Cerebellar cortex (tissue), 1 donor: ENCODE measurements around the gene ARHGAP9.
"Not testable (repeated sequence)": the region's sequence is repeated elsewhere in the genome, so short reads cannot be mapped to it uniquely, and the experiment has no call there.

Experiments
- DNase-seq: peaks from one replicate; pipeline ENCODE4 v3.0.0-alpha.2; 2015; ENCODE audit warnings: low spot score

Gene ARHGAP9

GRCh38 chr12:57456737-57457490, 22.8 kb downstream of the ARHGAP9 start:
- no peak for DNase-seq

- peak; percentile 84 for DNase-seq
Observed at GRCh38 chr12:57456145-57456700, 23.4 kb downstream of the ARHGAP9 start.

GRCh38 chr12:57455374-57456144, 24.1 kb downstream of the ARHGAP9 start:
- DNase-seq = no peak

- DNase-seq = no peak
Observed at GRCh38 chr12:57454566-57455373, 24.9 kb downstream of the ARHGAP9 start, which contains the start of gene INHBE. INHBE (plus strand) TSS chr12:57455307; CDS start chr12:57455537, 230 bp downstream.

- DNase-seq = no peak
Observed at GRCh38 chr12:57454213-57454565, 25.5 kb downstream of the ARHGAP9 start.

- peak; percentile 73 for DNase-seq
Observed at GRCh38 chr12:57452937-57453509, 26.6 kb downstream of the ARHGAP9 start.

GRCh38 chr12:57452181-57452936, 27.3 kb downstream of the ARHGAP9 start:
- DNase-seq = no peak

GRCh38 chr12:57451233-57451778, 28.4 kb downstream of the ARHGAP9 start:
- DNase-seq = no peak

- no peak for DNase-seq
Observed at GRCh38 chr12:57450057-57450456, 29.6 kb downstream of the ARHGAP9 start.

- no peak for DNase-seq
Observed at GRCh38 chr12:57449375-57449774, 30.3 kb downstream of the ARHGAP9 start.

- DNase-seq = no peak
Observed at GRCh38 chr12:57448669-57449068, 31.0 kb downstream of the ARHGAP9 start.

GRCh38 chr12:57446292-57446960, 33.2 kb downstream of the ARHGAP9 start:
- no peak for DNase-seq

- no peak for DNase-seq
Observed at GRCh38 chr12:57444744-57445143, 34.9 kb downstream of the ARHGAP9 start.

GRCh38 chr12:57444337-57444736, 35.3 kb downstream of the ARHGAP9 start:
- not testable (repeated sequence) for DNase-seq

- no peak for DNase-seq
Observed at GRCh38 chr12:57441846-57442427, 37.7 kb downstream of the ARHGAP9 start.

GRCh38 chr12:57441393-57441792, 38.3 kb downstream of the ARHGAP9 start:
- not testable (repeated sequence) for DNase-seq

- no peak for DNase-seq
Observed at GRCh38 chr12:57439762-57440266, 39.9 kb downstream of the ARHGAP9 start.

- no peak for DNase-seq
Observed at GRCh38 chr12:57438400-57438799, 41.3 kb downstream of the ARHGAP9 start.

- DNase-seq = no peak
Observed at GRCh38 chr12:57435293-57435692, 44.4 kb downstream of the ARHGAP9 start.
